Liver (tissue), 9 donors: ENCODE data around the gene IMMT. TPM values are rescaled to one million over a fixed set of nuclear protein-coding genes. Genes with fewer than 3 reads are reported as not detected.

Source experiments
- DNase-seq: peaks from one replicate; pipeline ENCODE4 v3.0.0-alpha.2; 2017; ENCODE audit warnings: low spot score
- H3K27ac ChIP-seq, 2 donors: one replicate each; pipeline ENCODE4 v1.7.0; 2013; ENCODE audit warnings: inconsistent platforms in 2 of 2, low read length in 2 of 2, control low read depth in 1 of 2, low read depth in 1 of 2, mild to moderate bottlenecking in 1 of 2
- H3K27me3 ChIP-seq, 4 donors: one replicate each; pipeline versions ENCODE4 v1.6.1 to v1.7.0; 2013; ENCODE audit warnings: low read length in 3 of 4, inconsistent platforms in 1 of 4, mild to moderate bottlenecking in 1 of 4, moderate library complexity in 1 of 4; ENCODE audit not compliant: control insufficient read depth in 4 of 4, insufficient read depth in 4 of 4
- H3K36me3 ChIP-seq, 4 donors: one replicate each; pipeline versions ENCODE4 v1.6.1 to v1.7.0; 2013; ENCODE audit warnings: low read length in 3 of 4, mild to moderate bottlenecking in 3 of 4, low read depth in 1 of 4, moderate library complexity in 1 of 4; ENCODE audit not compliant: control insufficient read depth in 4 of 4, insufficient read depth in 3 of 4
- H3K4me1 ChIP-seq, 4 donors: one replicate each; pipeline versions ENCODE4 v1.6.1 to v1.7.0; 2013; ENCODE audit warnings: low read length in 3 of 4, mild to moderate bottlenecking in 3 of 4, moderate library complexity in 1 of 4; ENCODE audit not compliant: control insufficient read depth in 4 of 4, insufficient read depth in 4 of 4
- H3K4me3 ChIP-seq, 3 donors: one replicate each; pipeline versions ENCODE4 v1.6.1 to v1.7.0; 2013; ENCODE audit warnings: low read length in 3 of 3, control low read depth in 1 of 3, low read depth in 1 of 3, mild to moderate bottlenecking in 1 of 3
- H3K9ac ChIP-seq, 2 donors: one replicate each; pipeline ENCODE4 v1.7.0; 2013; ENCODE audit warnings: low read length in 2 of 2, mild to moderate bottlenecking in 2 of 2, moderate library complexity in 2 of 2, control low read depth in 1 of 2, low read depth in 1 of 2
- H3K9me3 ChIP-seq, 4 donors: one replicate each; pipeline versions ENCODE4 v1.6.1 to v1.7.0; 2013; ENCODE audit warnings: low read length in 3 of 4; ENCODE audit not compliant: control insufficient read depth in 4 of 4
- FOXA1 ChIP-seq: IDR thresholded peaks from 2 replicates; pipeline ENCODE4 v1.6.1; 2016; ENCODE audit warnings: antibody characterized with exemption
- FOXA2 ChIP-seq: IDR thresholded peaks from 2 replicates; pipeline ENCODE4 v1.6.1; 2016; ENCODE audit warnings: antibody characterized with exemption
- GABPA ChIP-seq, 2 donors: IDR thresholded peaks in 1 of 2; conservative IDR thresholded peaks in 1 of 2; 2 replicates each; pipeline ENCODE4 v1.6.1; 2016; ENCODE audit warnings: antibody characterized with exemption in 2 of 2, mild to moderate bottlenecking in 1 of 2, moderate library complexity in 1 of 2
- HNF4A ChIP-seq, 2 donors: conservative IDR thresholded peaks; 2 replicates each; pipeline ENCODE4 v1.6.1; 2016; ENCODE audit warnings: antibody characterized with exemption in 2 of 2, mild to moderate bottlenecking in 2 of 2
- JUND ChIP-seq, 2 donors: IDR thresholded peaks; 2 replicates each; pipeline ENCODE4 v1.6.1; 2016; ENCODE audit warnings: antibody characterized with exemption in 2 of 2
- NR2F2 ChIP-seq: IDR thresholded peaks from 2 replicates; pipeline ENCODE4 v1.6.1; 2016; ENCODE audit warnings: antibody characterized with exemption
- RAD21 ChIP-seq, 2 donors: IDR thresholded peaks; 2 replicates each; pipeline ENCODE4 v1.6.1; 2016; ENCODE audit warnings: antibody characterized with exemption in 2 of 2, mild to moderate bottlenecking in 2 of 2
- REST ChIP-seq: IDR thresholded peaks from 2 replicates; pipeline ENCODE4 v1.6.1; 2016; ENCODE audit warnings: antibody characterized with exemption, mild to moderate bottlenecking
- RXRA ChIP-seq, 2 donors: IDR thresholded peaks; 2 replicates each; pipeline ENCODE4 v1.6.1; 2017 to 2018; ENCODE audit warnings: antibody characterized with exemption in 2 of 2, mild to moderate bottlenecking in 1 of 2
- SP1 ChIP-seq: IDR thresholded peaks from 2 replicates; pipeline ENCODE4 v1.6.1; 2018; ENCODE audit warnings: antibody characterized with exemption, mild to moderate bottlenecking
- YY1 ChIP-seq: IDR thresholded peaks from 2 replicates; pipeline ENCODE4 v1.6.1; 2016; ENCODE audit warnings: antibody characterized with exemption, mild to moderate bottlenecking
- WGBS: extraction: QIAGEN DNeasy Blood & Tissue Kit; methylation state at CpG from one replicate; pipeline ENCODE4 v1.1.7; 2013; 5-methylcytosine and 5-hydroxymethylcytosine counted together
- polyA plus RNA-seq, 2 donors: library from polyadenylated mRNA; stranded (reverse) in 1 of 2; unstranded in 1 of 2; fragments of 200-250 nt in 1 of 2; fragments of >200 nt in 1 of 2; fragmentation: Nextera tagmentation in 1 of 2; extraction: Ambion mirVana in 1 of 2; gene quantifications; one replicate each; pipeline versions ENCODE4 v1.2.1 to v1.2.3, GENCODE V29; 2013 to 2015
- total RNA-seq, 2 donors: library from RNA; depleted of rRNA; stranded (reverse); fragments of >200 nt; gene quantifications; one replicate each; pipeline ENCODE4 v1.2.3, GENCODE V29; 2014
- TF ChIP-seq, protein P1 (sequence below): IDR thresholded peaks from 2 replicates; pipeline ENCODE4 v1.6.1; 2016; ENCODE audit warnings: antibody characterized with exemption
- donor health status: healthy.
- donor health status: healthy.
- donor health status: healthy.
- donor health status: healthy.
- donor health status: healthy.

The IMMT gene
- total and polyA plus RNA-seq, 4 donors, result 38.3 to 49.1 (median 46.9) TPM

- H3K9me3 ChIP-seq, result no peaks in the 10 kb centered on the region
- 95% methylated on average over 2 of the region's 2 CpGs for WGBS
- peaks cover 8 to 77% (median 68%) of the 10 kb centered on the region in 4 donors for H3K36me3 ChIP-seq
Measured at GRCh38 chr2:86147793-86148192, 47.5 kb downstream of the IMMT start.

GRCh38 chr2:86143926-86144685, 51.2 kb downstream of the IMMT start:
- 92% methylated on average over 14 of the region's 14 CpGs for WGBS
- Histone ChIP-seq H3K27me3 (no peaks in the 10 kb centered on the region), H3K4me3 (no peak overlapping the region), H3K4me1 (no peaks in the 10 kb centered on the region), H3K9me3 (no peaks in the 10 kb centered on the region), H3K27ac (no peak overlapping the region), H3K9ac (no peak overlapping the region), H3K36me3 (peaks cover 7 to 76% (median 67%) of the 10 kb centered on the region in 4 donors)
- TF ChIP-seq, protein P1, sequence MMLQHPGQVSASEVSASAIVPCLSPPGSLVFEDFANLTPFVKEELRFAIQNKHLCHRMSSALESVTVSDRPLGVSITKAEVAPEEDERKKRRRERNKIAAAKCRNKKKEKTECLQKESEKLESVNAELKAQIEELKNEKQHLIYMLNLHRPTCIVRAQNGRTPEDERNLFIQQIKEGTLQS, result no peak
- TF ChIP-seq YY1 (no peak), REST (no peak)
- no peak for DNase-seq

More at GRCh38 chr2:86147793-86148192, 47.5 kb downstream of the IMMT start:
- no peak overlapping the region for H3K27ac ChIP-seq
- TF ChIP-seq RAD21 (IDR thresholded peaks at IDR 0.05) (no peak), JUND (IDR thresholded peaks at IDR 0.05) (no peak), FOXA1 (no peak), SP1 (no peak), RXRA (IDR thresholded peaks at IDR 0.05) (no peak), NR2F2 (no peak), FOXA2 (no peak)
- no peak overlapping the region for H3K4me3 ChIP-seq
- DNase-seq, result no peak
- H3K4me1 ChIP-seq, result no peaks in the 10 kb centered on the region
- no peak overlapping the region for H3K9ac ChIP-seq
- H3K27me3 ChIP-seq, result no peaks in the 10 kb centered on the region

DNA sequence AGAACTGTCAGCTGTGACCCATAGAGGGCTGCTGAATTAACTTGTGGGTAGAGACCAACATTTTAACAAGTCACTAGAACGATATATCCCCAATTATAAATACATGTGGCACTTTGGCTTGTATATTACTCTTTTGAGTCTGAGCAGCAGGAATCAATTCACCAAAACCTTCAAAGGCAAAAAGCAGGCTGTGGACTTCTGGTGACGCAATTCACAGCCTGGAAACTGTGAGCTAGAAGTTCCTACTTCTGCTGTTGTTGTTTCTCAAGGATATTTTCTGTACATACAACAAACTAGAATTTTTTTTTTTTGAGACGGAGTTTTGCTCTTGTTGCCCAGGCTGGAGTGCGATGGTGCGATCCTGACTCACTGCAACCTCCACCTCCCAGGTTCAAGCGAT, 52.0 kb downstream of the IMMT start:
- Histone ChIP-seq H3K27ac (no peak overlapping the region), H3K36me3 (peaks cover 7 to 76% (median 67%) of the 10 kb centered on the region in 4 donors), H3K9ac (no peak overlapping the region), H3K4me1 (no peaks in the 10 kb centered on the region), H3K9me3 (no peaks in the 10 kb centered on the region), H3K27me3 (no peaks in the 10 kb centered on the region), H3K4me3 (no peak overlapping the region)
- 93% methylated on average over 6 of the region's 6 CpGs for WGBS
- no peak for DNase-seq
- TF ChIP-seq JUND (IDR thresholded peaks at IDR 0.05) (no peak), FOXA2 (no peak), HNF4A (conservative IDR thresholded peaks at IDR 0.05) (no peak), RXRA (IDR thresholded peaks at IDR 0.05) (no peak), SP1 (no peak), GABPA (IDR thresholded peaks at IDR 0.05 in 1 of 2, conservative IDR thresholded peaks at IDR 0.05 in 1 of 2) (no peak), RAD21 (IDR thresholded peaks at IDR 0.05) (no peak)
